Measurements from ENCODE around the gene CSH1.

- no peak for TF ChIP-seq EZH2 (IDR thresholded peaks at IDR 0.05)
- TF ChIP-seq POLR2AphosphoS5 (IDR thresholded peaks at IDR 0.05; ENCODE audit: borderline replicate concordance, low read depth, low read length): no peak
- no peak for TF ChIP-seq FOXP2 (optimal IDR thresholded peaks at IDR 0.05; ENCODE audit: control extremely low read depth, extremely low read length, insufficient read depth)
Observed at GRCh38 chr17:63910096-63910495, 13.7 kb upstream of the CSH1 start.

Data from SK-N-MC (cell line).